GM21360 (cell line): ENCODE results near the gene THSD7B.
"Not testable (repeated sequence)": the region's sequence is repeated elsewhere in the genome, so short reads cannot be mapped to it uniquely, and the experiment has no call there.

Experiments
- ATAC-seq: cut with Tn5 transposase; IDR thresholded peaks from one replicate; pipeline ENCODE4 v1.9.1; 2021; ENCODE audit warnings: mild to moderate bottlenecking, moderate library complexity; ENCODE audit not compliant: unreplicated experiment

THSD7B gene, protein sequence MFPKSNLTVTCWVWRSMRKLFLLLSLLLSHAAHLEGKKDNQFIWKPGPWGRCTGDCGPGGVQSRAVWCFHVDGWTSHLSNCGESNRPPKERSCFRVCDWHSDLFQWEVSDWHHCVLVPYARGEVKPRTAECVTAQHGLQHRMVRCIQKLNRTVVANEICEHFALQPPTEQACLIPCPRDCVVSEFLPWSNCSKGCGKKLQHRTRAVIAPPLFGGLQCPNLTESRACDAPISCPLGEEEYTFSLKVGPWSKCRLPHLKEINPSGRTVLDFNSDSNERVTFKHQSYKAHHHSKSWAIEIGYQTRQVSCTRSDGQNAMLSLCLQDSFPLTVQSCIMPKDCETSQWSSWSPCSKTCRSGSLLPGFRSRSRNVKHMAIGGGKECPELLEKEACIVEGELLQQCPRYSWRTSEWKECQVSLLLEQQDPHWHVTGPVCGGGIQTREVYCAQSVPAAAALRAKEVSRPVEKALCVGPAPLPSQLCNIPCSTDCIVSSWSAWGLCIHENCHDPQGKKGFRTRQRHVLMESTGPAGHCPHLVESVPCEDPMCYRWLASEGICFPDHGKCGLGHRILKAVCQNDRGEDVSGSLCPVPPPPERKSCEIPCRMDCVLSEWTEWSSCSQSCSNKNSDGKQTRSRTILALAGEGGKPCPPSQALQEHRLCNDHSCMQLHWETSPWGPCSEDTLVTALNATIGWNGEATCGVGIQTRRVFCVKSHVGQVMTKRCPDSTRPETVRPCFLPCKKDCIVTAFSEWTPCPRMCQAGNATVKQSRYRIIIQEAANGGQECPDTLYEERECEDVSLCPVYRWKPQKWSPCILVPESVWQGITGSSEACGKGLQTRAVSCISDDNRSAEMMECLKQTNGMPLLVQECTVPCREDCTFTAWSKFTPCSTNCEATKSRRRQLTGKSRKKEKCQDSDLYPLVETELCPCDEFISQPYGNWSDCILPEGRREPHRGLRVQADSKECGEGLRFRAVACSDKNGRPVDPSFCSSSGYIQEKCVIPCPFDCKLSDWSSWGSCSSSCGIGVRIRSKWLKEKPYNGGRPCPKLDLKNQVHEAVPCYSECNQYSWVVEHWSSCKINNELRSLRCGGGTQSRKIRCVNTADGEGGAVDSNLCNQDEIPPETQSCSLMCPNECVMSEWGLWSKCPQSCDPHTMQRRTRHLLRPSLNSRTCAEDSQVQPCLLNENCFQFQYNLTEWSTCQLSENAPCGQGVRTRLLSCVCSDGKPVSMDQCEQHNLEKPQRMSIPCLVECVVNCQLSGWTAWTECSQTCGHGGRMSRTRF (N-terminal part only)

DNA sequence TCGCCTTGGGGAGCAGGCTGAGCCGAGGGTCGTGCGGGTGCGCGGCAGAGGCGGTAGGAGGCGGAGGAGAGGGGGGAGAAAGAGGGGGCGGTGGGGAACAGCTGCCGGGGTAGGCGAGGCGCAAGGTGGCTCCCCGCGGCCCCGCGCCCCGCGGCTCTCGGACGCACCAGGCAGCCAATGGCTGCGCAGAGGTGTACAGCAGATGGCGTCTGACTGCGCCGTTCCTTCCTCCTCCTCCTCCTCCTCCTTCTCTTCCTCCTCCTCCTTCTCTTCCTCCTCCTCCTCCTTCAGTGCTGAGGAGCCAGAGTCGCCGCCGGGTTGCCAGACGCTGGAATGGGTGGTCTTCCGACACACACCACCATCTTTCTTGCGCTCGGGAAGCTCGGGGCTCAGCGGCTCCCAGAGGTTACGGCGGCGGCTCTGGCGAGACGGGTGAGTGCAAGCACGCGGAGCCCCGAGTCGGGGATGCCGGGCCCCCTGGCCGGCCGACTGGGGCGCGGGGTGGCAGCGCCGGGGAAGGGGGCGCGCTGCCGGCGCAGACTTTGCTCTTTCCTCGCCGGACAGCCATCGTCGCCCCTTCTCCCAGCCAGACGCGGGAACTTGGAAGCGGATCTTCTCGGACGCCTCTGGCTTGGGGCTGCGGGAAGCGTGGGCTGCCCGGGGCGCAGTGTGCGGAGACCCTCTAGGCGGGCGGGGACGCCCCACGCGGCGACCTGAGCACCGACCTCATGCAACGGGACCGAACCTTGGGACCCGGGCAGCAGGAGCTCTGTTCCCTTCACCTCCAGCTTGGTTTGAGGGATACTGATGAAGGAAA is at the start of gene THSD7B:
Gene THSD7B, plus strand, starts transcription at position 290 of the 817 bp plus-strand sequence. CDS start 116,634 bp downstream, outside the sequence.
- ATAC-seq = no peak

DNA sequence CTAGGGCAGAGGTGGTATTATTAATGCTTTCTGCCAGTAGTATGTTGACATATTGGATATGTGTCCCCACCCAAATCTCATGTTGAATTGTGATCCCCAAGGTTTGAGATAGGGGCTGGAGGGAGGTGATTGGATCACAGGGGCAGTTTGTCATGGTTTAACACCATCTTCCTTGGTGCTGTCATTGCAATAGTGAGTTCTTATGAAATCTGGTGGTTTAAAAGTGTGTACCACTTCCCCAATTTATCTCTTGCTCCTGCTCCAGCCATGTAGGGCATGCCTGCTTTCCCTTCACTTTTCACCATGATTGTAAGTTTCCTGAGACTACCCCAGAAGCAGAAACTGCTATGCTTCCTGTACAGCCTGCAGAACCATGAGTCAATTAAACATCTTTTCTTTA is 47.1 kb upstream of the THSD7B start:
- no peak for ATAC-seq

DNA sequence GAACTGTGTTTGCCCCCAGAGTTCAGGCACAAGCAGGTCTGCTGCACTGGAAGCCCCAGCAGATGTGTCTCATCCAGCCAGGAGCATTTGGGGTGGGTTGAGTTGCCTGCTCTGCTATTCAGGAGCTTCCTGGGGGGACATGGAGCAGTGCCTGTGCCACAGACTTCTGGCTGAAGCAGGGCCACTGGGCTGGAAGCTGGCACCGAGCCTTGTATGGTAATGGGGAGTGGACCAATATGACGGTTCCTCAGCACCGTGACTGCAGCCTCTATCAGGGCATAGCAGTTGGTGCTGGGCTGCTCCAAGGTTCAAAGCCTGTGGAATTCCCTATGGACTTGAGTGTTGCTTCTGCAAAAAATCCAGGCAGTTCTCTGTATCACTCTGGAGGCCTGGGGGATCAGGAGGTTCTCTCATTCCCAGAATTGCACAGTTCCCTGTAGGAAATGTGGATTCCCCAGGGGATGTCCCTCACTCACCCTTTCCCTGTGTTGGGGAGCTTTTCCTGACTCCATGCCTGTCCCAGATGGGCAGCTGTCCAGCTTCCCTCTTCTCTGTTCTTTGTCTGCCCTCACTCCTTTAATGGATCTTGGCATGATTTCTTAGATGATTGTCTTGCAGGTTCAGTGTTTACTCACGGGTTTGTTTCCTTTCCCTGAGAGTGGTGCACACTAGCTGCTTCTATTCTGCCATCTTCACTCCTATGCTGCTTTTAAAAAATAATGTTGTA is 37.2 kb upstream of the THSD7B start:
- ATAC-seq = no peak

DNA sequence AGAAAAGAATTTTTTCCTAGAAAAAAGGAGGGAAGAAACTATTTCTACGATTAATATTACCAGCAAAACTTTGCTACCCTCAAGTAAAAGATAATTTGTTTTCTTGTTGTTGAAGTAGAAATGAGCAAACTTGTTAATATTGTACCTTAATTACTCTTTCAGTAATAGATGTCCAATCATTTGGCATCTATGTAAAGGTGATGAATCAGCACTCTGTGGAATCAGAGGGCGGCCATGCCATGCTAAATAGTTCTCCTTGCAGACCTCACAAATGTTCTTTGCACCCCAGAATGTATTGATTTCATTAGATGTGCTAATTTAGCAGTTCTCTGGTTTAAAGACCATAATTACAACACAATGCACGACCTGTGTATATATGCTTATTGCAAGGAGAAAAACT is 29.1 kb upstream of the THSD7B start:
- no peak for ATAC-seq

DNA sequence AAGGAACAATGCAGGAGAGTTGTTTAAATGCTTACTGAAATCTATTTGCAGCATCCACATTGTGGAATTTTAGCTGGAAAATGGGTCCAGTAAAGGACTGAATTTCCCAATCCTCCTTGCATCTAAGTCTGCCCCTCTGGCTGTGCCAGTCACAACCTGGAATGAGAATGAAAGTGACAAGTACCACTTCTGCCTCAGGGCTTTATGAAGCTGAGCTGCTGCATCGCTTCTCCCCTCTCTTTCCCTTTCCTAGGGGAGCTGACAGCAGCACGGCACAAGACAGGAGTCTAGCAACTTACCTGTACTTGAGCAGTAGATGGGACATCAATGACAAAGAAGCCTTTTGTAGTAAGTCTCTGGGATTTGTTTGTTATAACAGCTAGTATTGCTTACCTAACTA is 27.3 kb upstream of the THSD7B start:
- ATAC-seq = no peak

DNA sequence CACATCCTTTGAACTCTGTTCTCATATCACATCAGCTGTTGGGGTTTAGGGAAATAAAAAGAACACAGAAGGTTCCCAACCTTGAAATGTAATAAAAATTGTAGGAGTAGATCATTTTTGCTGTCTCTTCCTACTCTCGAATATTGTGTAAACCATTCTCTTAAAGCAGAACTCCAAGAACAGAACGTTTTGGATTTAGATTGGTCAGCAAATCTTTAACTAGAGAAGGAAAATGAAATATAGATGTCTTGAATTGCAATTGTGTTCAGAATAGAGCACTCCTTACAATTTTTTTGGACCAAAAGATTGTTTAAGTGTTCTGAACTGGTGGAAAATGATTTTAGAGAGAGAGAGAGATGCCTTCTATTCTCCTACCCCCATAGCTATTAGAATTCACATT is 23.9 kb upstream of the THSD7B start:
- no peak for ATAC-seq

DNA sequence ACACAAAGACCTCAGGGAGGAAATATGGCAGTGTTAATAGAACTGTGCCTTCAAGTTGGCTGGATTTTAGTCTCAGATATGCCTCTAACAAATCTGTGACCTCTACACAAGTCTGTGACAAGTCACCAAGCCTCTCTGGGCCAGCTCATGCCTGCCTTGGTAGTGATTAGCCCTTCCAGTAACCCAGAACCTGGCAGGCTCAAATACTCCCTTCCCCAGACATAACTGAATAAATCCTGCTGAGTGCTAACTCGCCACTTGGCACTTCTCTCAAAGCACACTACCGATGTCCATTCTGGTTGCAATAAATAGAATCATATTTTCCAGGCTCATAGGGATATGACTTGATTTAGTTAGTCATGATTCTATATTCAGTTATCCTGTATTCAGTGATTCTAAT is 15.3 kb upstream of the THSD7B start:
- no peak for ATAC-seq

DNA sequence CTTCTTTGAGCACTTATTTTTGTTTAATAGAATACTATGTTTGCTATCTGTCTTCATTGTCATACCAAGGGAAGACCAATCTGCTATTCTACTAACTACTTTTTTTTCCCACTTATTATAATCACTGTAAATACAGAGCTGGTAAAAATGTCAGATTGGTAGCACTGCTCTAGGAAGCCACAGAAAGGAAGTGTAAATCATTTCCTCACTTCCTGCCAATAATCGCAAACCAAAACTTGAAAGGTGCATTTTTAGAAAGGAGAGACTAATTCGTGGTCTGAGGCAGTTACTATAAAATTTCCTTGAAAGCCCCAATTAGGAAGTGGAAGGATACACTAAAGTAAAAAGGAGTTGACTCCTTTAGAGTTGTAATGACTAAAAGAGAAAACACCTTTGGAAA is 13.9 kb upstream of the THSD7B start:
- ATAC-seq = no peak

DNA sequence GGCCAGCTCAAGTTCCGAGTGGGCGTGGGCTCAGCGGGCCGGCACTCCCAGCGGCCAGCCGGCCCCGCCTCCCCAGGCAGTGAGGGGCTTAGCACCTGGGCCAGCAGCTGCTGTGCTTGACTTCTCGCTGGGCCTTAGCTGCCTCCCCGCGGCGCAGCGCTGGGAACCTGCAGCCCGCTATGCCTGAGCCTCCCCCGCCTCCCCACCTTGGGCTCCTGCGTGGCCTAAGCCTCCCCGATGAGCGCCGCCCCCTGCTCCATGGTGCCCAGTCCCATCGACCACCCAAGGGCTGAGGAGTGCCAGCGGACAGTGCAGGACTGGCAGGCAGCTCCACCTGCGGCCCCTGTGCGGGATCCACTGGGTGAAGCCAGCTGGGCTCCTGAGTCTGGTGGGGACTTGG is 6.8 kb upstream of the THSD7B start:
- not testable (repeated sequence) for ATAC-seq

DNA sequence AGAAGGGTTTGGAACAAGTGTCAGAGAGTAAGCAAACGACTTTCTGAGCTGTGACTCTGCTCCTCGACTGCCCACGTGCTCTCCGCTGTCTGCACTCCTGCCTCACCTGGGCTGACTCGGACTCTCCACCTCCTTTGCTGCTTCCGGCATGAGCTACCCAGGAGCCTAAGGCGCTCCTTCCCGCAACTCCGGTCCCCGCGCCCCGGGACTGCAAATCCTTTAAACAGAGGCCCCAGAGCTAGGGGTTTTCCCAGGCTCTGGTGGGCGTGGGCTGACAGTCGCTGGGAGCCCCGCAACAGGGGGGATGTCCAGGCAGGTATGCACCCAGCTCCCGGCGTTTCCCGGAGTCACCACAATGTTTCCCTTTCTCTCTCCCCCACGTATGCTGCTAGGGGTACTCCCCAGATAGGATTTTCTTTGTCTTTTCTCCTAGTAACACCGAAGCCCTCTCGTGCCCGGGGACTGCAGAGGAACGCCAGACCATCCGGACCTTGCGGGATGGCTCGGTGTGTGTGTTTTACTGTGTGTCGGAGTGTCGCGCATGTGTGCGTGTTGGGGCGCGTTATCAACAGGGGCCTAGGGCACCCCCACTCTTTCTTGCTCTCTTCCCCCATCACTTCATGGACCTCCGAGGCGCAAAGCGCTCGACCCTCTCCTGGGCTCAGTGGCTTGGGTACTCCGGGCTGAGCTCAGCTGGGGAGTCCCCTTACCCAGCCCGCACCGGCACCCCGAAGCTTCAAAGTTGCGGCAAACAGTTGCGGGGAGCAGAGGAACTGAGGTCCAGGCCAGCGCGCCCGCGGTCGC is 691 bp upstream of the THSD7B start:
- ATAC-seq = no peak

DNA sequence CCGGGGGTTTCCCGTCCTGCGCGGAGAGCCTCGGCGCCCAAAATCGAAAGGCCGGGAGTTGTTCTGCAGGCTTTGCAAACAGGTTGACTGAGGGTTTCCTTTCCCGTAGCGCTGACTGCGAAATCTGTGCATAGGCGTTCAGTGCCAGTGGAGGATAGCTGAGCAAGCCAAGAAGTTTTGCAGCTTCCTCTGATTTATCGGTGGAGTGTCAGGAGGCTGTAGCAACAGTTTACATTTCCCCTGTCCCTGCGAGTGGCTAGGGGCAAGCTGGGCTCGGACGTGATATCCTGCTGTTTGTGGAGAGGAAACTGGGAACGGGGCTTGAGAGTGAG is 694 bp downstream of the THSD7B start:
- ATAC-seq = no peak

DNA sequence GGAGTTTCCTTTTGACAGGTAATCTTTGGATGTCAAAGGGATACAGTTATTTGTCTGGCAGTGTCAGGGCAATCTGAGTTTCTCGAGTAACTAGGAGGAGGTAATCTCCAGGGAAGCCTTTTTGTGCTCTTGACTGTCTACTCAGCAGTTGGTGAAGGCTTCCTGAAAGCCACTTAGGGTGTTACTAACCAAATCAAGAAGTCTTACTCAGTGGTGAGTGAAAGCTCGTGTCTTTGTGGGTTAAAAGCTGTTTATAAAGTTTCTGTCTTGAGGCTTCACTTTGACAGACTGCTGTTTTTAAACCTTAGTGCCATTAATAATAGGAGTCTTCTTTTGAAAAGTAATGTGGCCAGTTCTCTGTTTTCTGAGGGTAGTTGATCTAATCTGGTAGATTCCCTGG is 1.7 kb downstream of the THSD7B start:
- no peak for ATAC-seq

DNA sequence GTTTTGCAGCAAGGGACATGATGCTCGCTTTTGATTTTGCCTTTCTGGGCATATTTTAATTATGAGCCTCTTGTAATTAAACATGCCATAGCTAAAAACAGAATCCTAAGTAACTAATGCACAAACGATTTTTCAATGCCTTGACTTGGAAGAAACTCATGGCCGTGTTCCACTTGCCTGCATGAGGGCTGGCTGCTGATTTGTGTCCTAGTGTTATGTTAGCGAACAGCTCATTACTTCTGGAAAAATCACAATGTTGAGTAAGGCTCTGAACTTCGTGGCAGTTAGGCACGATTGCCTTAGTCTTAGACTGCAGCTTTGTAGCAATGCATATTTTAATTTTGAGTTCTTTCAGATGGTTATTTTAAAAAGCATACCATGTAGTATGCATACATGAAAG is 4.5 kb downstream of the THSD7B start:
- no peak for ATAC-seq

DNA sequence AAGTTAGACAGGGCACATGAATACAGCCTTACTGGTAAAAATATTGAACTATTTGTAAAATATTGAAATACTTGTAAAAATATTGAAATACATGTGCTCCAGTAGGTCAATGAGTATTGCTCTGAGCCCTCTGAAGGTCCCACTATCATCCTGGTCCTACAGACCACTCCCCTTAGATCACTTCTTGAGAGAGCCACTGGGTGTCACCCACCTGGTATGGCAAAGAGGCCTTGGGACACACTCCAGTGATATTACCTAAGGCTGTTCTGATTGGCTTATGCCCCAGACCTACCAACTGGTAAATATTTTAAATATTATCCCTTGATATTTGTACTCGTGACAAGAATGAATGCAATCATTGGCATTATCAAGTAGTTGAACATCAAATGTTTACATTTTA is 5.0 kb downstream of the THSD7B start:
- ATAC-seq = no peak

DNA sequence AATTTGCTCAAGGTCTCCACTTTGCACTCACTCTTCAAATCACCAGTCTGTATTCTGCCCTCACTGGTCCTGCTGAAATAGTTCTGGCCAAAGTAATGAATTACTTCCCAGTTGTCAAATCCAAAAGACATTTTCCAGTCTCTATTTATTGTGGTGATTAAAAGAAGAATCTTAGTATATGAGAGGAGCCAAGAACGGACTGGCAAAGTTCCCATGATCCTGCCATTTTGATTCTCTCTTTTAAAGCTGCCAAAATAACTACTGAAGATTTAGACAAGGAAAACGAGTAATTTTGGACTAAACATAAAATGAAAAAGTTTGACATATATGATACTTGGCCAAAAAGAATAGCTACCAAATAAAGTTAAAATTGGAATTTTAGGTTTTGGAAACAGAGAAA is 12.0 kb downstream of the THSD7B start:
- no peak for ATAC-seq

DNA sequence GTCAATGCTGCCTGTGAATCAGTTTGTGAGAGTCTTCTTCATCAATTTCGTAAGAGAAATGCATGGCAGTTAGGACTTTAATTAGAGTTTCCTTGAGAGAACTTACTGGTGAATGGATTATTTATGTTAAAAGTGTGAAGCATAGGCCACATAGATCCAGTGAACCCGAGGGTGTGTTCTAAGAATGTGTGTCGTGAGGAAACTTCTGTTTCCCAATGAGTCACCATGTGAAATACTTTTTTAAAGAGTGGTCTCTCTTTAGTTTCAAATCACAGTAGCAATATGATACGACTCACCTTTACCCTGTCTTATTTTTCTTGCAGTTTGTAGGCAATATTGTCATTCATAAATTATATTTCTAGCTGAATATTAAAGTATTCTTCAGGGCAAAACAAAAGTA is 18.5 kb downstream of the THSD7B start:
- ATAC-seq = no peak

DNA sequence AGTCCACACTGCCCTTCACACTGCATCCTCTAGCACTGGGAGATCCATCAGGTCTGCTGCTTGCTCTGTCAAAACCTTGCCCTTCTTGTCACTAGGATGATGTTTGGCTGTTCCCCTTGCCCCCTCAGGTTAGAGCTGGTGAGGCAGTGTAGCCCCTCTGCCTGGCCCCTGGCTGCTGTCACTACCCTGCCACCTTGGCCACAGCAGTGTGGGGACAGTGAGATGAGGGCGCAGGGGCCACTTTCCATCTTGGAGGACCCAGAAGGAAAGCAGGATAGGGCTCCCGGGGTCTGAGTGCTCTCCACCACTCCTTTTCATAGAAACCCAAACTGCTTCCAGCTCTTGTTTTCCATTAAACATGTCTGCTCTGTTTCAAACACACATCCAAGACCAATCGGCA is 19.9 kb downstream of the THSD7B start:
- no peak for ATAC-seq

DNA sequence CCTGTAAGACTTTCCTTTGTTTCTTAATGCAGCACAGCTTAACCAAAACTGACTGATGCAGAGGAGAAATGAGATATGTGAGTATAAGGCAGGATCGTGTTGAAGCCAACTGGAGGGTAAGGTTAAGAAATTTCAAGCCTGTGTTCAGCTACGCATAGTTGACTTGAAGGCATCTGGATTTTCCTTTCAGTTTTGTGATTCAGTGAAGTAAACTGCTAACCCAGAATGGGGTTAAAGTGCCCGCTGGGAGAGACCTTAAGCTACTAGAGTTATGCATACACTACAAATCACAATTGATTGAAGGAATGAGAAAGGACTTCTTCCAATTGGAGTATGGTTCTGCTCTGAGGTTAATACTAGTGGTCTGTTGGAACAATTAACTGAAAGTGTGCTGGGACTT is 22.6 kb downstream of the THSD7B start:
- ATAC-seq = no peak

DNA sequence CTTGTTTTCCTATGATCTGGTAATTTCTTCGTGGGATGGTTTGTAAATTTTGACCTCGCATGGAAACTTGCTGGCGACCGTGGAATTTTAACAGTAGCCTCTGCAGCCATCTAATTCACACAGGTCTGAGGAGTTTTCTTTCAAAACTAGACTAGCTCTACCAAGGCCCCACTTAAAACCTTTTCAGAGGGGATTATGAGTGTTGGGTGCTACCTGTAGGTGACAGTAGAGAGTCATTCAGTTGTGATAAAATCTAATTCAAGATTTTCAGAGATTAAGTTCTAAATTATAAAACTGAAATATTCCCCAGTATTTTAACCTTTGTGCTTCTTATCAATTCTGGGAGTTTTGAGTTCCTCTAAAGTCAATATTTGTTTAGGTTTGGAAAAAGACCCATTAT is 31.0 kb downstream of the THSD7B start:
- no peak for ATAC-seq
